A549 treated with Mapracorat at 1 μM for 4 hours (cell line): ENCODE data around the gene C20orf202. TPM values are rescaled to one million over a fixed set of nuclear protein-coding genes. Genes with fewer than 3 reads are reported as not detected.

Source experiments
- total RNA-seq: library from RNA; stranded (reverse); fragments of 200-300 nt; extraction: Qiagen RNA extraction; gene quantifications from 5 replicates; pipeline ENCODE4 v1.2.3, GENCODE V29; 2022

The C20orf202 gene
- total RNA-seq, result 0.22 TPM in 1 of 5 replicates, not detected in the others

GRCh38 chr20:1202762-1203504 is at the start of gene C20orf202:
Gene C20orf202, plus strand, starts transcription at chr20:1203454. Its CDS starts 132 bp downstream, at chr20:1203586.

GRCh38 chr20:1184638-1185315 is 18.5 kb upstream of the C20orf202 start, which contains the start of gene TMEM74B:
Gene TMEM74B, minus strand, starts transcription at chr20:1184981. Its CDS starts 1,180 bp downstream, at chr20:1183801.

GRCh38 chr20:1225783-1226654 is 22.8 kb downstream of the C20orf202 start, which contains the start of gene RAD21L1:
Gene RAD21L1, plus strand, starts transcription at chr20:1226044. Its CDS starts 2,410 bp downstream, at chr20:1228454.

Other genes with a start within 250 kb of the C20orf202 start
- gene RSPO4, start 201.1 kb upstream of the C20orf202 start, total RNA-seq, result not detected in 5 replicates
- 205 to 221 TPM (median 209 TPM) in 5 replicates for gene PSMF1, start 84.9 kb upstream of the C20orf202 start, total RNA-seq
- gene TMEM74B, start 18.5 kb upstream of the C20orf202 start, total RNA-seq, result 3.0 to 5.0 TPM (median 4.7 TPM) in 5 replicates
- not detected in 5 replicates for gene RAD21L1, start 22.6 kb downstream of the C20orf202 start, total RNA-seq
- gene SNPH, start 62.8 kb downstream of the C20orf202 start, total RNA-seq, result 3.1 to 4.9 TPM (median 4.0 TPM) in 5 replicates
- gene SDCBP2, start 125.7 kb downstream of the C20orf202 start, total RNA-seq, result 1.8 to 2.3 TPM (median 2.2 TPM) in 5 replicates
- gene FKBP1A, start 189.6 kb downstream of the C20orf202 start, total RNA-seq, result 523 to 533 TPM (median 529 TPM) in 5 replicates